CD4-positive, alpha-beta T cell (primary cell): ENCODE measurements around the gene CCDC160. TPM values are rescaled to one million over a fixed set of nuclear protein-coding genes. Genes with fewer than 3 reads are reported as not detected.

Source experiments
- ATAC-seq: fragments of 200-7000 bp; cut with Tn5 transposase; one replicate; pipeline ENCODE4 v1.10.0; 2022; ENCODE audit warnings: mild to moderate bottlenecking; ENCODE audit not compliant: poor library complexity
- CTCF ChIA-PET: fragments of 350-600 bp; sonication (Branson Sonifier 250); formaldehyde crosslinking; loops from one replicate; lab custom pipeline; 2021; ENCODE audit warnings: antibody characterized with exemption, inconsistent platforms; lab: Charles Lee
- POLR2A ChIA-PET: fragments of 350-600 bp; sonication (Branson Sonifier 250); formaldehyde crosslinking; loops from one replicate; lab custom pipeline; 2021; ENCODE audit warnings: antibody characterized with exemption, inconsistent platforms; lab: Charles Lee
- DNase-seq, 14 experiments: peaks; one replicate each; pipeline ENCODE4 v3.0.0-alpha.2; 2013 to 2020; ENCODE audit warnings: mixed read lengths in 2 of 14
- H3K27ac ChIP-seq, 2 donors: one replicate each; pipeline versions ENCODE4 v1.5.1 to v1.7.0; 2013; ENCODE audit warnings: low read length in 2 of 2, low read depth in 1 of 2, mild to moderate bottlenecking in 1 of 2
- H3K27me3 ChIP-seq, 2 experiments: 1 replicate in 1 of 2; 2 replicates in 1 of 2; pipeline versions ENCODE4 v1.6.1 to v1.7.0; 2013; ENCODE audit warnings: low read length in 2 of 2, control low read depth in 1 of 2, mild to moderate bottlenecking in 1 of 2, moderate library complexity in 1 of 2; ENCODE audit not compliant: insufficient read depth in 2 of 2, control insufficient read depth in 1 of 2
- H3K36me3 ChIP-seq: one replicate; pipeline ENCODE4 v1.6.1; 2013; ENCODE audit warnings: low read length, control low read depth; ENCODE audit not compliant: insufficient read depth
- H3K4me1 ChIP-seq: one replicate; pipeline ENCODE4 v1.6.1; 2013; ENCODE audit warnings: low read length, control low read depth; ENCODE audit not compliant: insufficient read depth
- H3K4me3 ChIP-seq: one replicate; pipeline ENCODE4 v1.5.1; 2013; ENCODE audit warnings: mild to moderate bottlenecking, low read length, moderate library complexity
- H3K9me3 ChIP-seq, 2 experiments: 1 replicate in 1 of 2; 2 replicates in 1 of 2; pipeline versions ENCODE4 v1.6.1 to v1.7.0; 2013; ENCODE audit warnings: low read length in 2 of 2, mild to moderate bottlenecking in 2 of 2, control low read depth in 1 of 2, moderate library complexity in 1 of 2; ENCODE audit not compliant: control insufficient read depth in 1 of 2, insufficient read depth in 1 of 2
- H3K27ac Mint-ChIP-seq: one replicate; pipeline ENCODE4 v1.8.0; 2020; ENCODE audit warnings: mixed read lengths
- H3K27me3 Mint-ChIP-seq: one replicate; pipeline ENCODE4 v1.8.0; 2021; ENCODE audit warnings: mixed read lengths
- H3K36me3 Mint-ChIP-seq: one replicate; pipeline ENCODE4 v1.8.0; 2021; ENCODE audit warnings: low read depth, mixed read lengths
- H3K4me1 Mint-ChIP-seq: one replicate; pipeline ENCODE4 v1.8.0; 2021; ENCODE audit warnings: low read depth, mixed read lengths
- H3K4me3 Mint-ChIP-seq: one replicate; pipeline ENCODE4 v1.8.0; 2020; ENCODE audit warnings: mild to moderate bottlenecking, mixed read lengths
- H3K9me3 Mint-ChIP-seq: one replicate; pipeline ENCODE4 v1.8.0; 2020; ENCODE audit warnings: mixed read lengths
- CTCF ChIP-seq: fragments of 200-600 bp; IDR thresholded peaks from one replicate; pipeline ENCODE4 v1.8.0; 2022; ENCODE audit warnings: antibody characterized with exemption, mild to moderate bottlenecking
- intact Hi-C, 2 experiments: fragments of 100-400 bp; cut with DNase I in 1 of 2; cut with micrococcal nuclease in 1 of 2; formaldehyde crosslinking; loops; one replicate each; pipeline versions ENCODE4 v1.15.1 to v1.9.0; 2023 to 2025; cut with DNase I, micrococcal nuclease
- total RNA-seq, 174 experiments: library from RNA in 2 of 174; stranded (reverse) in 2 of 174; gene quantifications; one replicate each; pipeline ENCODE4 v1.2.3 and lab custom pipeline; 2021 to 2026

The CCDC160 gene
- total RNA-seq, 2 experiments from 2014 or later: not detected

- Histone ChIP-seq H3K9me3 (no peaks in the 10 kb centered on the region), H3K27ac (no peak overlapping the region), H3K4me1 (no peaks in the 10 kb centered on the region), H3K27me3 (peaks cover 0 to 7% of the 10 kb centered on the region in 2 experiments), H3K4me3 (no peak overlapping the region), H3K36me3 (no peaks in the 10 kb centered on the region)
- H3K4me1 Mint-ChIP-seq: no peaks in the 10 kb centered on the region
- DNase-seq (no peak), ATAC-seq (no peak)
- ChIA-PET CTCF (no interaction called here), POLR2A (no interaction called here)
- no peak for TF ChIP-seq CTCF
- no peaks in the 10 kb centered on the region for H3K27me3 Mint-ChIP-seq
- no peaks in the 10 kb centered on the region for H3K9me3 Mint-ChIP-seq
- intact Hi-C loops: no loop called here
- no peak overlapping the region for H3K27ac Mint-ChIP-seq
- no peak overlapping the region for H3K4me3 Mint-ChIP-seq
- H3K36me3 Mint-ChIP-seq: no peaks in the 10 kb centered on the region
Measured at GRCh38 chrX:134246282-134246681, 9.3 kb downstream of the CCDC160 start.

GRCh38 chrX:134247492-134247891 is 10.5 kb downstream of the CCDC160 start:
- CTCF ChIA-PET: no interaction called here
- H3K27ac Mint-ChIP-seq: no peak overlapping the region
- Histone ChIP-seq H3K36me3 (no peaks in the 10 kb centered on the region), H3K27ac (no peak overlapping the region), H3K4me3 (no peak overlapping the region), H3K4me1 (no peaks in the 10 kb centered on the region), H3K27me3 (peaks cover 0 to 7% of the 10 kb centered on the region in 2 experiments), H3K9me3 (no peaks in the 10 kb centered on the region)
- TF ChIP-seq CTCF: no peak
- H3K4me1 Mint-ChIP-seq: no peaks in the 10 kb centered on the region
- H3K4me3 Mint-ChIP-seq: no peak overlapping the region
- POLR2A ChIA-PET: no interaction called here
- no peaks in the 10 kb centered on the region for H3K9me3 Mint-ChIP-seq
- DNase-seq (no peak), ATAC-seq (no peak)
- no peaks in the 10 kb centered on the region for H3K27me3 Mint-ChIP-seq
- intact Hi-C loops: no loop called here
- H3K36me3 Mint-ChIP-seq: no peaks in the 10 kb centered on the region

GRCh38 chrX:134249241-134249640 is 12.3 kb downstream of the CCDC160 start:
- DNase-seq: no peak
- H3K4me3 Mint-ChIP-seq: no peak overlapping the region
- ChIA-PET POLR2A (no interaction called here), CTCF (no interaction called here)
- no peak for TF ChIP-seq CTCF
- H3K27ac ChIP-seq: no peak overlapping the region
- peaks cover 0 to 7% of the 10 kb centered on the region in 2 experiments for H3K27me3 ChIP-seq
- intact Hi-C loops: no loop called here
- H3K9me3 Mint-ChIP-seq: no peaks in the 10 kb centered on the region
- H3K36me3 Mint-ChIP-seq: no peaks in the 10 kb centered on the region
- H3K4me3 ChIP-seq: no peak overlapping the region
- H3K27me3 Mint-ChIP-seq: no peaks in the 10 kb centered on the region
- ATAC-seq: no peak
- H3K4me1 Mint-ChIP-seq: no peaks in the 10 kb centered on the region
- no peaks in the 10 kb centered on the region for H3K9me3 ChIP-seq
- H3K27ac Mint-ChIP-seq: no peak overlapping the region
- H3K4me1 ChIP-seq: no peaks in the 10 kb centered on the region
- no peaks in the 10 kb centered on the region for H3K36me3 ChIP-seq
